ENCODE measurements around the gene HPN. TPM values are rescaled to one million over a fixed set of nuclear protein-coding genes. Genes with fewer than 3 reads are reported as not detected.
A peak's percentile ranks its signal among the peaks of the same experiment; 100 is the strongest.

The HPN gene
- total and polyA plus RNA-seq, 2 of the 13 experiments (the other 11 are each of a cell fraction or from before 2014, with no cell fraction given) = 46.7 to 261 TPM

DNA sequence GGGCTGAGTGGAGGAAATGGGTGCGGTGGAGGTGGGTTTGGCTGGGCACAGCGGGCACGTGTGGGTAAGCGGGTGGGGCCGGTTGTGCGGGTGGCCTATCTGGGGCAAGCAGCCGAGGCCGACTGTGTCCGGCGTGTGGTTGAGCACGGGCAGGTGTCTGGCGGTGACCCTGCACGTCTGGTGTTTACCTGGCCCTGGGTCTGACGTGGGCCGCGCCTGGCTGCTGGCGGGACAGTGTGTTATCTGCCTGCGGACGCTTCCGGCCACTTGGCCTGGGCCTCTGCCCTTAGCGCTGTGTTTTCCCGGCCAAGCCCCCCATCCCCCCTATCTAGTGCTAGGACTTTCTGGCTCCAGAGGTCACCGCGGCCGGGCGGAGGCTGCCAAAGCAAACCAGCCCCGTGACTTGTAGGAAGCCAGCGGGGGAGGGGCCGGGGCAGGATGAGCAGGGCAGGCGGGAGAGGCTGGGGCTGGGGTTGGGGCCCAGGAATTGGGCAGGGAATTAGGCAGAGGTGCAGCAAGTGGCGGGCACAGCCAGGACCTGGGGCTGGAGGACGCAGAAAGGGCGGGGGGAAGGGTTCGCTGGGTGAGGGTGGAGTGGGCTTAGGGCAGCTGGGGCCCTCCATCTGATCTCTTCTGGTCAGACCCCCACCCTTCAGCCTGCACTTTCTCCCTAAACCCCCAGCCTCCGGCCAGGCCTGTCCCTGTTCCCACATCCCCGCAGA, 534 bp upstream of the HPN start (continued):
- TF ChIP-seq DMAP1 (CRISPR knock-in tag; IDR thresholded peaks at IDR 0.05) (peak; percentile 32; the same call in 1 of the 2 replicates), KDM4B (CRISPR knock-in tag; IDR thresholded peaks at IDR 0.05) (no peak), RAD21 (CRISPR knock-in tag; IDR thresholded peaks at IDR 0.05) (peak; percentile 59), RFXANK (CRISPR knock-in tag; IDR thresholded peaks at IDR 0.05) (0 out of 2 replicates have a peak, but pooled peaks have one; percentile 46), ZNF644 (CRISPR knock-in tag; IDR thresholded peaks at IDR 0.05; ENCODE audit: low read depth) (peak; percentile 16; the same call in 1 of the 2 replicates), FOXA1 (IDR thresholded peaks at IDR 0.05) (no peak), FOXA1 (CRISPR knock-in tag; IDR thresholded peaks at IDR 0.05) (peak; percentile 98), ZNF546 (CRISPR knock-in tag; conservative IDR thresholded peaks at IDR 0.05) (0 out of 2 replicates have a peak, but pooled peaks have one; percentile 10), ZMYM2 (CRISPR knock-in tag; IDR thresholded peaks at IDR 0.05) (0 out of 2 replicates have a peak, but pooled peaks have one; percentile 45), ATF7 (IDR thresholded peaks at IDR 0.05) (no peak), ATF7 (CRISPR knock-in tag; IDR thresholded peaks at IDR 0.05) (peak; percentile 70; the same call in 1 of the 2 replicates), KDM2A (CRISPR knock-in tag; IDR thresholded peaks at IDR 0.05; ENCODE audit: borderline replicate concordance, low read depth) (peak; percentile 77; the same call in 1 of the 2 replicates), ZNF776 (CRISPR knock-in tag; IDR thresholded peaks at IDR 0.05) (peak; percentile 97), ZC3H4 (CRISPR knock-in tag; IDR thresholded peaks at IDR 0.05; ENCODE audit: borderline replicate concordance) (peak; percentile 13; the same call in 1 of the 2 replicates), ZNF292 (CRISPR knock-in tag; IDR thresholded peaks at IDR 0.05; ENCODE audit: borderline replicate concordance, low read depth) (peak; percentile 96), ZNF205 (CRISPR knock-in tag; IDR thresholded peaks at IDR 0.05) (peak; percentile 46; the same call in 1 of the 2 replicates), PRMT3 (CRISPR knock-in tag; IDR thresholded peaks at IDR 0.05; ENCODE audit: borderline replicate concordance, low read depth) (peak; percentile 45; the same call in 1 of the 2 replicates), ZNF713 (CRISPR knock-in tag; IDR thresholded peaks at IDR 0.05) (peak; percentile 84), FOXM1 (CRISPR knock-in tag; IDR thresholded peaks at IDR 0.05) (no peak), SMARCC2 (IDR thresholded peaks at IDR 0.05) (no peak)
- TF ChIP-seq, protein P1, sequence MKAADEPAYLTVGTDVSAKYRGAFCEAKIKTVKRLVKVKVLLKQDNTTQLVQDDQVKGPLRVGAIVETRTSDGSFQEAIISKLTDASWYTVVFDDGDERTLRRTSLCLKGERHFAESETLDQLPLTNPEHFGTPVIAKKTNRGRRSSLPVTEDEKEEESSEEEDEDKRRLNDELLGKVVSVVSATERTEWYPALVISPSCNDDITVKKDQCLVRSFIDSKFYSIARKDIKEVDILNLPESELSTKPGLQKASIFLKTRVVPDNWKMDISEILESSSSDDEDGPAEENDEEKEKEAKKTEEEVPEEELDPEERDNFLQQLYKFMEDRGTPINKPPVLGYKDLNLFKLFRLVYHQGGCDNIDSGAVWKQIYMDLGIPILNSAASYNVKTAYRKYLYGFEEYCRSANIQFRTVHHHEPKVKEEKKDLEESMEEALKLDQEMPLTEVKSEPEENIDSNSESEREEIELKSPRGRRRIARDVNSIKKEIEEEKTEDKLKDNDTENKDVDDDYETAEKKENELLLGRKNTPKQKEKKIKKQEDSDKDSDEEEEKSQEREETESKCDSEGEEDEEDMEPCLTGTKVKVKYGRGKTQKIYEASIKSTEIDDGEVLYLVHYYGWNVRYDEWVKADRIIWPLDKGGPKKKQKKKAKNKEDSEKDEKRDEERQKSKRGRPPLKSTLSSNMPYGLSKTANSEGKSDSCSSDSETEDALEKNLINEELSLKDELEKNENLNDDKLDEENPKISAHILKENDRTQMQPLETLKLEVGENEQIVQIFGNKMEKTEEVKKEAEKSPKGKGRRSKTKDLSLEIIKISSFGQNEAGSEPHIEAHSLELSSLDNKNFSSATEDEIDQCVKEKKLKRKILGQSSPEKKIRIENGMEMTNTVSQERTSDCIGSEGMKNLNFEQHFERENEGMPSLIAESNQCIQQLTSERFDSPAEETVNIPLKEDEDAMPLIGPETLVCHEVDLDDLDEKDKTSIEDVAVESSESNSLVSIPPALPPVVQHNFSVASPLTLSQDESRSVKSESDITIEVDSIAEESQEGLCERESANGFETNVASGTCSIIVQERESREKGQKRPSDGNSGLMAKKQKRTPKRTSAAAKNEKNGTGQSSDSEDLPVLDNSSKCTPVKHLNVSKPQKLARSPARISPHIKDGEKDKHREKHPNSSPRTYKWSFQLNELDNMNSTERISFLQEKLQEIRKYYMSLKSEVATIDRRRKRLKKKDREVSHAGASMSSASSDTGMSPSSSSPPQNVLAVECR (CRISPR knock-in tag; IDR thresholded peaks at IDR 0.05; ENCODE audit: borderline replicate concordance) = peak; percentile 77; the same call in 1 of the 2 replicates
- TF ChIP-seq, protein P2, sequence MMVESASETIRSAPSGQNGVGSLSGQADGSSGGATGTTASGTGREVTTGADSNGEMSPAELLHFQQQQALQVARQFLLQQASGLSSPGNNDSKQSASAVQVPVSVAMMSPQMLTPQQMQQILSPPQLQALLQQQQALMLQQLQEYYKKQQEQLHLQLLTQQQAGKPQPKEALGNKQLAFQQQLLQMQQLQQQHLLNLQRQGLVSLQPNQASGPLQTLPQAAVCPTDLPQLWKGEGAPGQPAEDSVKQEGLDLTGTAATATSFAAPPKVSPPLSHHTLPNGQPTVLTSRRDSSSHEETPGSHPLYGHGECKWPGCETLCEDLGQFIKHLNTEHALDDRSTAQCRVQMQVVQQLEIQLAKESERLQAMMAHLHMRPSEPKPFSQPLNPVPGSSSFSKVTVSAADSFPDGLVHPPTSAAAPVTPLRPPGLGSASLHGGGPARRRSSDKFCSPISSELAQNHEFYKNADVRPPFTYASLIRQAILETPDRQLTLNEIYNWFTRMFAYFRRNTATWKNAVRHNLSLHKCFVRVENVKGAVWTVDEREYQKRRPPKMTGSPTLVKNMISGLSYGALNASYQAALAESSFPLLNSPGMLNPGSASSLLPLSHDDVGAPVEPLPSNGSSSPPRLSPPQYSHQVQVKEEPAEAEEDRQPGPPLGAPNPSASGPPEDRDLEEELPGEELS (CRISPR knock-in tag; IDR thresholded peaks at IDR 0.05) = peak; percentile 94
